HEK293 (cell line): ENCODE measurements around the gene FAM107A.

Experiments
- CTCF ChIA-PET: fragments of 350-600 bp; formaldehyde crosslinking; extraction: SDS; loops from one replicate; lab custom pipeline; 2021; ENCODE audit warnings: antibody characterized with exemption; lab: Yijun Ruan, JAX
- POLR2A ChIA-PET: fragments of 300-600 bp; formaldehyde crosslinking; extraction: SDS; loops from one replicate; lab custom pipeline; 2020; ENCODE audit warnings: antibody characterized with exemption, inconsistent platforms; lab: Yijun Ruan, JAX
- H3K27ac ChIP-seq: fragments of 200-500 bp; sonication (Bioruptor generic); 2 replicates; pipeline ENCODE4 v1.5.1; 2014; ENCODE audit warnings: low read depth, low read length, control low read depth, inconsistent platforms; ENCODE audit errors: extremely low read depth
- H3K36me3 ChIP-seq, 2 experiments: fragments of 200-500 bp in 1 of 2; sonication (Bioruptor generic) in 1 of 2; 1 replicate in 1 of 2; 2 replicates in 1 of 2; pipeline ENCODE4 v1.5.1; 2014 to 2017; ENCODE audit warnings: inconsistent platforms in 2 of 2, low read length in 2 of 2; ENCODE audit not compliant: control insufficient read depth in 2 of 2, insufficient read depth in 1 of 2
- H3K4me1 ChIP-seq: fragments of 200-500 bp; sonication (Bioruptor generic); 2 replicates; pipeline ENCODE4 v1.5.1; 2014; ENCODE audit warnings: mild to moderate bottlenecking, low read length, inconsistent platforms; ENCODE audit not compliant: control insufficient read depth, insufficient read depth
- H3K4me3 ChIP-seq: 2 replicates; pipeline ENCODE4 v1.5.1; 2011; ENCODE audit warnings: low read depth, mild to moderate bottlenecking, control low read depth, low read length, moderate library complexity
- H3K9me3 ChIP-seq: fragments of 200-500 bp; sonication (Bioruptor generic); 2 replicates; pipeline ENCODE4 v1.5.1; 2014; ENCODE audit warnings: low read depth, low read length, inconsistent platforms; ENCODE audit not compliant: control insufficient read depth, insufficient read depth
- EGR2 ChIP-seq: fragments of 450-650 bp; formaldehyde crosslinking; IDR thresholded peaks from 2 replicates; pipeline ENCODE4 v1.5.1; 2016; ENCODE audit warnings: low read depth, missing biosample characterization, missing genetic modification characterization
- KLF1 ChIP-seq: fragments of 450-650 bp; formaldehyde crosslinking; IDR thresholded peaks from 2 replicates; pipeline ENCODE4 v1.5.1; 2016; ENCODE audit warnings: missing biosample characterization, missing genetic modification characterization
- OSR2 ChIP-seq: fragments of 450-650 bp; formaldehyde crosslinking; IDR thresholded peaks from 2 replicates; pipeline ENCODE4 v1.5.1; 2016; ENCODE audit warnings: missing biosample characterization, missing genetic modification characterization
- OVOL3 ChIP-seq: fragments of 450-650 bp; formaldehyde crosslinking; IDR thresholded peaks from 2 replicates; pipeline ENCODE4 v1.5.1; 2016; ENCODE audit warnings: missing biosample characterization, missing genetic modification characterization
- PRDM1 ChIP-seq: fragments of 450-650 bp; formaldehyde crosslinking; IDR thresholded peaks from 2 replicates; pipeline ENCODE4; 2016; ENCODE audit warnings: missing biosample characterization, missing genetic modification characterization
- REST ChIP-seq: fragments of 450-650 bp; formaldehyde crosslinking; IDR thresholded peaks from 2 replicates; pipeline ENCODE4 v1.5.1; 2016; ENCODE audit warnings: missing biosample characterization, missing genetic modification characterization
- SP7 ChIP-seq: fragments of 450-650 bp; formaldehyde crosslinking; IDR thresholded peaks from 2 replicates; pipeline ENCODE4 v1.5.1; 2016; ENCODE audit warnings: missing biosample characterization, missing genetic modification characterization
- ZNF184 ChIP-seq: fragments of 450-650 bp; IDR thresholded peaks from 2 replicates; pipeline ENCODE4 v1.5.1; 2018; ENCODE audit warnings: missing biosample characterization, mild to moderate bottlenecking, missing genetic modification characterization
- ZNF274 ChIP-seq, 2 experiments: fragments of 200-500 bp in 1 of 2; fragments of 450-650 bp in 1 of 2; sonication (Bioruptor generic) in 1 of 2; formaldehyde crosslinking in 1 of 2; IDR thresholded peaks; 2 replicates each; pipeline versions ENCODE4 v1.5.1 to v1.6.1; 2014 to 2016; ENCODE audit warnings: borderline replicate concordance in 1 of 2, inconsistent platforms in 1 of 2, low read length in 1 of 2, missing biosample characterization in 1 of 2, missing genetic modification characterization in 1 of 2
- ZNF341 ChIP-seq: fragments of 450-650 bp; formaldehyde crosslinking; IDR thresholded peaks from 2 replicates; pipeline ENCODE4; 2016; ENCODE audit warnings: low read depth, missing biosample characterization, missing genetic modification characterization
- ZNF560 ChIP-seq: fragments of 450-650 bp; formaldehyde crosslinking; IDR thresholded peaks from 2 replicates; pipeline ENCODE4 v1.5.1; 2017; ENCODE audit warnings: missing biosample characterization, missing genetic modification characterization, borderline replicate concordance
- ZNF596 ChIP-seq: fragments of 450-650 bp; IDR thresholded peaks from 2 replicates; pipeline ENCODE4 v1.5.0; 2018; ENCODE audit warnings: missing biosample characterization, mild to moderate bottlenecking, missing genetic modification characterization, moderate library complexity
- ZNF664 ChIP-seq: fragments of 450-650 bp; formaldehyde crosslinking; IDR thresholded peaks from 2 replicates; pipeline ENCODE4 v1.5.1; 2016; ENCODE audit warnings: missing biosample characterization, missing genetic modification characterization
- ZNF768 ChIP-seq: fragments of 450-650 bp; formaldehyde crosslinking; IDR thresholded peaks from 2 replicates; pipeline ENCODE4 v1.5.1; 2018; ENCODE audit warnings: missing biosample characterization, mild to moderate bottlenecking, missing genetic modification characterization
- ZNF776 ChIP-seq: fragments of 450-650 bp; formaldehyde crosslinking; IDR thresholded peaks from 2 replicates; pipeline ENCODE4 v1.5.0; 2017; ENCODE audit warnings: missing biosample characterization, missing genetic modification characterization, borderline replicate concordance
- ZNF837 ChIP-seq: fragments of 450-650 bp; formaldehyde crosslinking; IDR thresholded peaks from 2 replicates; pipeline ENCODE4 v1.5.1; 2016; ENCODE audit warnings: missing biosample characterization, missing genetic modification characterization
- TF ChIP-seq, protein P1 (sequence below): fragments of 450-650 bp; formaldehyde crosslinking; IDR thresholded peaks from 2 replicates; pipeline ENCODE4 v1.5.1; 2016; ENCODE audit warnings: missing biosample characterization, missing genetic modification characterization
- TF ChIP-seq, protein P2 (sequence below): fragments of 450-650 bp; formaldehyde crosslinking; IDR thresholded peaks from 2 replicates; pipeline ENCODE4; 2016; ENCODE audit warnings: missing biosample characterization, missing genetic modification characterization
- TF ChIP-seq, protein P3 (sequence below): fragments of 450-650 bp; formaldehyde crosslinking; IDR thresholded peaks from 2 replicates; pipeline ENCODE4 v1.5.1; 2016; ENCODE audit warnings: missing biosample characterization, missing genetic modification characterization
- TF ChIP-seq, protein P4 (sequence below): fragments of 450-650 bp; formaldehyde crosslinking; IDR thresholded peaks from 2 replicates; pipeline ENCODE4 v1.5.1; 2017; ENCODE audit warnings: missing biosample characterization, missing genetic modification characterization

FAM107A gene

GRCh38 chr3:58540176-58540858 is 36.9 kb downstream of the FAM107A start:
- ChIA-PET POLR2A (no interaction called here), CTCF (interaction anchor here (0.6 to 0.9 kb wide), 2 partner anchors 28 to 206 kb away, joined by 3 to 4 read pairs; no protein-coding TSS in a partner anchor)
- H3K4me1 ChIP-seq: no peaks in the 10 kb centered on the region
- H3K4me3 ChIP-seq: no peak overlapping the region
- no peaks in the 10 kb centered on the region for H3K9me3 ChIP-seq
- H3K27ac ChIP-seq: no peak overlapping the region
- no peak for TF ChIP-seq SP7 (tag by site-specific recombination)
- no peak for TF ChIP-seq ZNF596 (tag by site-specific recombination)
- TF ChIP-seq ZNF274 (IDR thresholded peaks at IDR 0.05; ENCODE audit: low read length): no peak
- no peak for TF ChIP-seq ZNF274 (tag by site-specific recombination; IDR thresholded peaks at IDR 0.05; ENCODE audit: borderline replicate concordance)
- no peak for TF ChIP-seq OSR2
- TF ChIP-seq, protein P1, sequence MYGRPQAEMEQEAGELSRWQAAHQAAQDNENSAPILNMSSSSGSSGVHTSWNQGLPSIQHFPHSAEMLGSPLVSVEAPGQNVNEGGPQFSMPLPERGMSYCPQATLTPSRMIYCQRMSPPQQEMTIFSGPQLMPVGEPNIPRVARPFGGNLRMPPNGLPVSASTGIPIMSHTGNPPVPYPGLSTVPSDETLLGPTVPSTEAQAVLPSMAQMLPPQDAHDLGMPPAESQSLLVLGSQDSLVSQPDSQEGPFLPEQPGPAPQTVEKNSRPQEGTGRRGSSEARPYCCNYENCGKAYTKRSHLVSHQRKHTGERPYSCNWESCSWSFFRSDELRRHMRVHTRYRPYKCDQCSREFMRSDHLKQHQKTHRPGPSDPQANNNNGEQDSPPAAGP: no peak
- TF ChIP-seq ZNF768 (tag by site-specific recombination): no peak
- TF ChIP-seq OVOL3 (tag by site-specific recombination): no peak
- TF ChIP-seq ZNF837: no peak
- TF ChIP-seq ZNF776 (tag by site-specific recombination): no peak
- no peak for TF ChIP-seq ZNF341
- TF ChIP-seq ZNF184 (tag by site-specific recombination): no peak
- TF ChIP-seq, protein P2, sequence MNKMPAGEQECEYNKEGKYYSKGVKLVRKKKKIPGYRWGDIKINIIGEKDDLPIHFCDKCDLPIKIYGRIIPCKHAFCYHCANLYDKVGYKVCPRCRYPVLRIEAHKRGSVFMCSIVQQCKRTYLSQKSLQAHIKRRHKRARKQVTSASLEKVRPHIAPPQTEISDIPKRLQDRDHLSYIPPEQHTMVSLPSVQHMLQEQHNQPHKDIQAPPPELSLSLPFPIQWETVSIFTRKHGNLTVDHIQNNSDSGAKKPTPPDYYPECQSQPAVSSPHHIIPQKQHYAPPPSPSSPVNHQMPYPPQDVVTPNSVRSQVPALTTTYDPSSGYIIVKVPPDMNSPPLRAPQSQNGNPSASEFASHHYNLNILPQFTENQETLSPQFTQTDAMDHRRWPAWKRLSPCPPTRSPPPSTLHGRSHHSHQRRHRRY (tag by site-specific recombination): no peak
- TF ChIP-seq PRDM1 (tag by site-specific recombination): no peak
- no peak for TF ChIP-seq KLF1 (tag by site-specific recombination)
- TF ChIP-seq, protein P3, sequence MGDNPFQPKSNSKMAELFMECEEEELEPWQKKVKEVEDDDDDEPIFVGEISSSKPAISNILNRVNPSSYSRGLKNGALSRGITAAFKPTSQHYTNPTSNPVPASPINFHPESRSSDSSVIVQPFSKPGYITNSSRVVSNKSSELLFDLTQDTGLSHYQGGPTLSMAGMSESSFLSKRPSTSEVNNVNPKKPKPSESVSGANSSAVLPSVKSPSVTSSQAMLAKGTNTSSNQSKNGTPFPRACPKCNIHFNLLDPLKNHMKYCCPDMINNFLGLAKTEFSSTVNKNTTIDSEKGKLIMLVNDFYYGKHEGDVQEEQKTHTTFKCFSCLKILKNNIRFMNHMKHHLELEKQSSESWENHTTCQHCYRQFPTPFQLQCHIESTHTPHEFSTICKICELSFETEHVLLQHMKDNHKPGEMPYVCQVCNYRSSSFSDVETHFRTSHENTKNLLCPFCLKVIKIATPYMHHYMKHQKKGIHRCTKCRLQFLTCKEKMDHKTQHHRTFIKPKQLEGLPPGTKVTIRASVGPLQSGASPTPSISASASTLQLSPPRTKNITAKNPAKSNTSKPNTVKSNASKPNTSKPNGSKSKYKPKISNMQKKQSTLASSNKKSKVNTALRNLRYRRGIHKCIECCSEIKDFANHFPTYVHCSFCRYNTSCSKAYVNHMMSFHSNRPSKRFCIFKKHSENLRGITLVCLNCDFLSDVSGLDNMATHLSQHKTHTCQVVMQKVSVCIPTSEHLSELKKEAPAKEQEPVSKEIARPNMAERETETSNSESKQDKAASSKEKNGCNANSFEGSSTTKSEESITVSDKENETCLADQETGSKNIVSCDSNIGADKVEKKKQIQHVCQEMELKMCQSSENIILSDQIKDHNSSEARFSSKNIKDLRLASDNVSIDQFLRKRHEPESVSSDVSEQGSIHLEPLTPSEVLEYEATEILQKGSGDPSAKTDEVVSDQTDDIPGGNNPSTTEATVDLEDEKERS (tag by site-specific recombination): no peak
- TF ChIP-seq ZNF560: no peak
- no peak for TF ChIP-seq EGR2 (tag by site-specific recombination)
- no peak for TF ChIP-seq REST
- TF ChIP-seq, protein P4, sequence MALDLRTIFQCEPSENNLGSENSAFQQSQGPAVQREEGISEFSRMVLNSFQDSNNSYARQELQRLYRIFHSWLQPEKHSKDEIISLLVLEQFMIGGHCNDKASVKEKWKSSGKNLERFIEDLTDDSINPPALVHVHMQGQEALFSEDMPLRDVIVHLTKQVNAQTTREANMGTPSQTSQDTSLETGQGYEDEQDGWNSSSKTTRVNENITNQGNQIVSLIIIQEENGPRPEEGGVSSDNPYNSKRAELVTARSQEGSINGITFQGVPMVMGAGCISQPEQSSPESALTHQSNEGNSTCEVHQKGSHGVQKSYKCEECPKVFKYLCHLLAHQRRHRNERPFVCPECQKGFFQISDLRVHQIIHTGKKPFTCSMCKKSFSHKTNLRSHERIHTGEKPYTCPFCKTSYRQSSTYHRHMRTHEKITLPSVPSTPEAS (tag by site-specific recombination): no peak
- no peak for TF ChIP-seq ZNF664 (tag by site-specific recombination)
- H3K36me3 ChIP-seq: no peaks in the 10 kb centered on the region
